VCaP (cell line): ENCODE results near the gene POLD4.

ENCODE experiments used
- H3K27ac ChIP-seq: fragments of 450-650 bp; 2 replicates; pipeline ENCODE4 v1.5.1; 2017
- TF ChIP-seq, protein P1 (sequence below): fragments of 450-650 bp; conservative IDR thresholded peaks from 2 replicates; pipeline ENCODE4 v1.5.1; 2017; ENCODE audit warnings: mild to moderate bottlenecking, moderate library complexity

The POLD4 gene

DNA sequence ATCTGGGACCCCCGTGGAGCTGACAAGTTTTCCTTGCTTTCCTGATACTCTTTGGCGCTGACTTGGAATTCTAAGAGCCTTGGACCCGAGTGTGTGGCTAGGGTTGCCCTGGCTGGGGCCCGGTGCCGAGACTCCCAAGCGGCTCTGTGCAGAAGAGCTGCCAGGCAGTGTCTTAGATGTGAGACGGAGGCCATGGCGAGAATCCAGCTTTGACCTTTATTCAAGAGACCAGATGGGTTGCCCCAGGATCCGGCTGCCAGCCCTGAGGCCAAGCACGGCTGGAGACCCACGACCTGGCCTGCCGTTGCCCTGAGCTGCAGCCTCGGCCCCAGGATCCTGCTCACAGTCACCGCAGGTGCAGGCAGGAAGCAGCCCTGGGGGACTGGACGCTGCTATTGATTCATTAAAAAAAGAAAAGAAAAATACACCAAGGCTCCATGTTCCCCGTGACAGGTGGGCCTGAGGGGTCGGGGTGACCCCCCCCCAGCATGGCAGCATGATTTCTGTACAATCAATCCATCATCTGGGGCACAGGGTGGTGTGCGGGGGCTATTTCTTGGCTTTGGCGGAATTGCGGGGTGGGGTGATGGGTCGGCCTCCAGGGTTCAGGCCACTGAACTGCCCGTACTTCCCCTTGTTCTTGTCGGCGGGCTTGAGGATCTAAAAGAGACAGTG is 44.8 kb upstream of the POLD4 start:
- H3K27ac ChIP-seq, result peak overlapping the region; percentile 17
- TF ChIP-seq, protein P1, sequence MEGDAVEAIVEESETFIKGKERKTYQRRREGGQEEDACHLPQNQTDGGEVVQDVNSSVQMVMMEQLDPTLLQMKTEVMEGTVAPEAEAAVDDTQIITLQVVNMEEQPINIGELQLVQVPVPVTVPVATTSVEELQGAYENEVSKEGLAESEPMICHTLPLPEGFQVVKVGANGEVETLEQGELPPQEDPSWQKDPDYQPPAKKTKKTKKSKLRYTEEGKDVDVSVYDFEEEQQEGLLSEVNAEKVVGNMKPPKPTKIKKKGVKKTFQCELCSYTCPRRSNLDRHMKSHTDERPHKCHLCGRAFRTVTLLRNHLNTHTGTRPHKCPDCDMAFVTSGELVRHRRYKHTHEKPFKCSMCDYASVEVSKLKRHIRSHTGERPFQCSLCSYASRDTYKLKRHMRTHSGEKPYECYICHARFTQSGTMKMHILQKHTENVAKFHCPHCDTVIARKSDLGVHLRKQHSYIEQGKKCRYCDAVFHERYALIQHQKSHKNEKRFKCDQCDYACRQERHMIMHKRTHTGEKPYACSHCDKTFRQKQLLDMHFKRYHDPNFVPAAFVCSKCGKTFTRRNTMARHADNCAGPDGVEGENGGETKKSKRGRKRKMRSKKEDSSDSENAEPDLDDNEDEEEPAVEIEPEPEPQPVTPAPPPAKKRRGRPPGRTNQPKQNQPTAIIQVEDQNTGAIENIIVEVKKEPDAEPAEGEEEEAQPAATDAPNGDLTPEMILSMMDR, result no peak

DNA sequence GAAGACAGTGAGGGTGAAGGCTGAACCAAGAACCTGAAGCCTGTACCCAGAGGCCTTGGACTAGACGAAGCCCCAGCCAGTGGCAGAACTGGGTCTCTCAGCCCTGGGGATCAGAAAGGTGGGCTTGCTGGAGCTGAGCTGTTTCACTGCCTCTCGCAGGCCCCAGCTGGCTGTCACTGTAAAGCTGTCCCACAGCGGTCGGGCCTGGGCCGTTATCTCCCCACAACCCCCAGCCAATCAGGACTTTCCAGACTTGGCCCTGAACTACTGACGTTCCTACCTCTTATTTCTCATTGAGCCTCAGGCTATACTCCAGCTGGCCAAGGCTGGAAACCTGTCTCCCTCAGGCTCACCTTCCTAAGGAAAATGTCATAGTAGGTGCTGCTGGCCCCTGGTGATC is 44.2 kb upstream of the POLD4 start:
- TF ChIP-seq, protein P1, result no peak
- peak overlapping the region; percentile 17; the same call in 1 of the 2 replicates for H3K27ac ChIP-seq

DNA sequence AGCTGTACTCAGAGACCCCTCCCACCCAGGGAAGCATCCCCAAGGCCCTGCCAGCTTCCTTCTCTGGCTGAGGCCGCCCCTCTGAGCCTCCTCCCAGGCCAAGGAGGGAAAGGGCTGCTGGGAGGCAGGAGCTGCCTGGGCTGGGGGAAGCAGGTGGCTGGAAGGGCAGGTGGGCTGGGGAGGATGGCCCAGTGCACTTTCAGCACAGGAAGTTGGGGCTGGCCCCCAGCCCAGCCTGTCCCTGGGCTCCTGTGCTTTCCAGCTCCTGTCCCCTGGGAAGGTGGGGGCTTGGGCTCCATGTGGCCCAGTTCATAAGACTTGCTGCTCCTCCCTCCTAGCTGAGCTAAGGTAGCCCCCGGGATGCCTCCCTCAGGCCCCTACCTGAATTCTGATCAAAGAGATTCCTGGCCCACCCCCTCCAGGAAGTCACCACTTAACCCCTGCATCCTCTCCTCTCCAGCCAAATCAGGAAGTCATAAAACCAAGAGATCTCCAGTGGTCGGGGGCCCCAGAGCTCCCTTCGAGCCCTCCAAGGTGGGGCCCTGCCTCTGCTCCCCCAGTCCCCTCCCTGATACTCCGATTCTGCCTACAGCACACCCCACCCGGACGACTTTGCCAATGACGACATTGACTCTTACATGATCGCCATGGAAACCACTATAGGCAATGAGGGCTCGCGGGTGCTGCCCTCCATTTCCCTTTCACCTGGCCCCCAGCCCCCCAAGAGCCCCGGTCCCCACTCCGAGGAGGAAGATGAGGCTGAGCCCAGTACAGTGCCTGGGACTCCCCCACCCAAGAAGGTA is 43.4 kb upstream of the POLD4 start:
- H3K27ac ChIP-seq, result peak overlapping the region; percentile 17; the same call in 1 of the 2 replicates
- TF ChIP-seq, protein P1, result no peak

DNA sequence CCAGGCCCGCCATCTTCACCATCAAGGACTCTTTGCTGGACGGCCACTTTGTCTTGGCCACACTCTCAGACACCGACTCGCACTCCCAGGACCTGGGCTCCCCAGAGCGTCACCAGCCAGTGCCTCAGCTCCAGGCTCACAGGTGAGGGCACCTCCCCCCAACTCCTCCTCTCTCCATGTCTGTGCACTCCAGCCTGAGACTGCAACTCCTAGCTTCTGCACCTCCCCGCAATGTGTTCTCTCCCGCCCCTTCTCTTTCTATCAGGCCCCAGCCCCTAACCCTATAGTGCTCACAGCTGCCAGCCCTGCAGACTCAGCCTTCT is 42.9 kb upstream of the POLD4 start:
- H3K27ac ChIP-seq, result peak overlapping the region; percentile 17; the same call in 1 of the 2 replicates
- TF ChIP-seq, protein P1, result no peak

DNA sequence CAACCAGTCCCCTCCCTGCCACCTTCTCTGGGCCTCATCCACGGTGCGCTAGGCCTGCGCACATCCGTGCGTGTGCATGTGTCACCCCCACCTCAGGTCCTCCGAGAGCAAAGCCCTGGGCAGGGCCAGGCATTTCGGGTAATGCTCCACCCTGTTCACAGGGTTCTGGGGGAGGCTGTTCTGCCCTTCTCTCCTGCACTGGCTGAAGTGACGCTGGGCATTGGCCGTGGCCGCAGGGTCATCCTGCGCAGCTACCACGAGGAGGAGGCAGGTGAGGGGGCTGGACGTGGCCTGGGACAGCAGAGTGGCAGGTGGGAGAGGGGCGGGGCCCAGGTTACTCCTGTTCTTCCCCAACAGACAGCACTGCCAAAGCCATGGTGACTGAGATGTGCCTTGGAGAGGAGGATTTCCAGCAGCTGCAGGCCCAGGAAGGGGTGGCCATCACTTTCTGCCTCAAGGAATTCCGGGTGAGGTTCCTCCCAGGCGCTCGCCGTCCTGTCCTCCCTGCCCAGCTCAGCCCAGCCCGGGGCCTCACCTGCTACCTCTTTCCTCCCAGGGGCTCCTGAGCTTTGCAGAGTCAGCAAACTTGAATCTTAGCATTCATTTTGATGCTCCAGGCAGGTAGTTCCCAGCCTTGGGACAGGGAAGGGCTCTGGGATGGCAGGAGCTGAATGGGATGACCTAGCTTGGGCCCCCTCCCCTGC is 42.4 kb upstream of the POLD4 start:
- 0 out of 2 replicates have a peak overlapping the region, but pooled peaks have one; percentile 17 for H3K27ac ChIP-seq
- TF ChIP-seq, protein P1, result no peak

DNA sequence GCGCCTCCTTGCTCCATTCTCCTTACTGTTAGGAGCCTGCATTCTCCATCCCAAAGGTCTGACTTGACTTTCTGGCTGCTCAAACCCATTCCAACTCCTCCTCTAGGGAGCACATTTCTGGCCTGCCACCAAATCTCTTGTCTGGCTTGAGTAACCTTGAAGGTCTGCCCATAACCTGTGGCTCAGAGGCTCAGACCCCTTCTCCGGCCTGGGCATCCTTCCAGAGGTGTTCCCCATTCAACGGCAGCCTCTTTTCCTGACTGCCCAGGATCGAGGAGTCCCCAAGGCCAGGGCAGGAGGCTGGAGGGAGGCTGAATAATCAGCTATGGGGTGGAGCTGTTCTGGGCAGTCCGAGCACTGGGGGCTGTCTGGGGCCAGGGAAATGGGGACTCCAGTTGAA is 40.6 kb upstream of the POLD4 start:
- no peak overlapping the region for H3K27ac ChIP-seq
- TF ChIP-seq, protein P1, result no peak

DNA sequence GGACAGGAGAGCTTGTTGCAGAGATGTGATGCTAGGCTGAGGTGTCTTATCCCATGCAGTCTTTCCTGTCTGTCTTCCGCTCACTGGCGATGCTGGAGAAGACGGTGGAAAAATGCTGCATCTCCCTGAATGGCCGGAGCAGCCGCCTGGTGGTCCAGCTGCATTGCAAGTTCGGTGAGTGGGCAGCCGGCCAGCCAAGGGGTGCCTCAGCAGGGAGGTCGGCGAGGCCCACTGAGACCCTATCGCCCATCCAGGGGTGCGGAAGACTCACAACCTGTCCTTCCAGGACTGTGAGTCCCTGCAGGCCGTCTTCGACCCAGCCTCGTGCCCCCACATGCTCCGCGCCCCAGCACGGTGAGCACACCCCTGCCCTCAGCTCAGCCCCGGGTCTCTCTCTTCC is 40.1 kb upstream of the POLD4 start:
- TF ChIP-seq, protein P1, result no peak
- H3K27ac ChIP-seq, result no peak overlapping the region
